K562 (cell line): Measurements from ENCODE around the gene ATF1. TPM values are rescaled to one million over a fixed set of nuclear protein-coding genes. Genes with fewer than 3 reads are reported as not detected.

ENCODE experiments used
- CHD1 ChIP-seq: fragments of 200-600 bp; sonication (generic); IDR thresholded peaks from one replicate; pipeline ENCODE4 v1.6.1; 2012; ENCODE audit warnings: mild to moderate bottlenecking, moderate library complexity, low read length, inconsistent platforms
- CTCFL ChIP-seq: IDR thresholded peaks from 2 replicates; pipeline ENCODE4 v1.6.1; 2011; ENCODE audit warnings: borderline replicate concordance, low read depth, mild to moderate bottlenecking, moderate library complexity, low read length; ENCODE audit not compliant: insufficient read depth, poor library complexity, severe bottlenecking
- CXXC5 ChIP-seq: fragments of 250-450 bp; sonication (Bioruptor Pico); IDR thresholded peaks from 2 replicates; pipeline ENCODE4 v1.8.0; 2022; ENCODE audit warnings: inconsistent platforms, mild to moderate bottlenecking, moderate library complexity
- ERF ChIP-seq: fragments of 450-650 bp; formaldehyde crosslinking; IDR thresholded peaks from 2 replicates; pipeline ENCODE4 v1.4.0; 2020; ENCODE audit warnings: mild to moderate bottlenecking, mixed read lengths
- FOSL1 ChIP-seq: fragments of 200-800 bp; sonication (Bioruptor generic); conservative IDR thresholded peaks from 2 replicates; pipeline ENCODE4 v1.6.1; 2016; ENCODE audit warnings: missing genetic modification characterization, missing compliant biosample characterization
- HINFP ChIP-seq: fragments of 450-650 bp; conservative IDR thresholded peaks from 2 replicates; pipeline ENCODE4 v1.6.1; 2016; ENCODE audit warnings: missing genetic modification characterization, low read depth, mild to moderate bottlenecking, control low read depth, missing compliant biosample characterization
- HMGN3 ChIP-seq: IDR thresholded peaks from 2 replicates; pipeline ENCODE4 v1.6.1; 2011; ENCODE audit warnings: borderline replicate concordance, low read depth, mild to moderate bottlenecking, mixed read lengths, low read length; ENCODE audit not compliant: insufficient read length; ENCODE audit errors: extremely low read depth
- HNRNPK ChIP-seq: fragments of 200-400 bp; formaldehyde crosslinking; IDR thresholded peaks from one replicate; pipeline ENCODE4 v1.6.1; 2018; ENCODE audit warnings: mild to moderate bottlenecking, low read depth, low read length; ENCODE audit not compliant: poor library complexity, severe bottlenecking
- PRPF4 ChIP-seq: fragments of 200-400 bp; formaldehyde crosslinking; IDR thresholded peaks from one replicate; pipeline ENCODE4 v1.6.1; 2017; ENCODE audit warnings: low read length, low read depth, mild to moderate bottlenecking; ENCODE audit not compliant: insufficient read depth, poor library complexity, severe bottlenecking
- PTRF ChIP-seq: fragments of 450-650 bp; IDR thresholded peaks from 2 replicates; pipeline ENCODE4 v1.6.1; 2016; ENCODE audit warnings: mild to moderate bottlenecking, missing genetic modification characterization, missing compliant biosample characterization
- SAFB2 ChIP-seq: fragments of 200-400 bp; formaldehyde crosslinking; IDR thresholded peaks from 2 replicates; pipeline ENCODE4 v1.6.1; 2018; ENCODE audit warnings: borderline replicate concordance, low read length, low read depth, moderate library complexity; ENCODE audit not compliant: severe bottlenecking
- SIN3A ChIP-seq, 2 experiments: fragments of 150-350 bp in 1 of 2; IDR thresholded peaks; 2 replicates each; pipeline ENCODE4 v1.6.1; 2011 to 2016; ENCODE audit warnings: borderline replicate concordance in 2 of 2, low read depth in 2 of 2, low read length in 2 of 2, mild to moderate bottlenecking in 2 of 2, moderate library complexity in 2 of 2; ENCODE audit not compliant: control insufficient read depth in 1 of 2
- TGIF2 ChIP-seq: sonication (generic); formaldehyde crosslinking; IDR thresholded peaks from 2 replicates; pipeline ENCODE4 v1.8.1; 2022; ENCODE audit warnings: mild to moderate bottlenecking, missing genetic modification reagents, moderate library complexity
- ZC3H8 ChIP-seq: fragments of 450-650 bp; IDR thresholded peaks from 2 replicates; pipeline ENCODE4 v1.6.1; 2017
- ZEB2 ChIP-seq: fragments of 450-650 bp; IDR thresholded peaks from 2 replicates; pipeline ENCODE4 v1.6.1; 2016
- ZFPM2 ChIP-seq: fragments of 250-450 bp; sonication (Bioruptor Pico); IDR thresholded peaks from 2 replicates; pipeline ENCODE4 v1.5.1; 2022; ENCODE audit warnings: mild to moderate bottlenecking
- ZNF384 ChIP-seq: IDR thresholded peaks from 2 replicates; pipeline ENCODE4 v1.6.1; 2012; ENCODE audit warnings: low read depth, low read length, improper control_type of control experiment
- ZNF589 ChIP-seq: fragments of 200-800 bp; sonication (Bioruptor generic); IDR thresholded peaks from 2 replicates; pipeline ENCODE4 v1.6.1; 2016; ENCODE audit warnings: low read depth, missing genetic modification characterization, missing compliant biosample characterization
- ZNF668 ChIP-seq: fragments of 250-450 bp; sonication (Bioruptor Pico); IDR thresholded peaks from 2 replicates; pipeline ENCODE4 v1.8.0; 2022; ENCODE audit warnings: mild to moderate bottlenecking, inconsistent platforms
- polyA plus RNA-seq, 8 experiments: library from polyadenylated mRNA; depleted of rRNA in 4 of 8; stranded (reverse) in 5 of 8; unstranded in 3 of 8; fragments of >200 nt; fragmentation: Nextera tagmentation in 2 of 8; fragmentation: Illumina TruSeq in 1 of 8; extraction: Ambion mirVana in 2 of 8; extraction: Trizol in 1 of 8; gene quantifications; 2 replicates each; pipeline versions ENCODE4 v1.2.1 to v1.2.3, GENCODE V29; 2011 to 2014; ENCODE audit warnings: inconsistent platforms in 1 of 8, missing spikeins in 1 of 8
- total RNA-seq, 7 experiments: library from RNA; depleted of rRNA in 6 of 7; stranded (reverse); fragments of >200 nt in 6 of 7; fragmentation: Illumina TruSeq in 2 of 7; extraction: Trizol in 2 of 7; gene quantifications; 2 replicates each; pipeline versions ENCODE4 v1.2.1 to v1.2.3, GENCODE V29; 2011 to 2021; ENCODE audit warnings: low replicate concordance in 1 of 7
- TF ChIP-seq, protein P1 (sequence below): fragments of 450-650 bp; IDR thresholded peaks from 2 replicates; pipeline ENCODE4 v1.6.1; 2016; ENCODE audit warnings: antibody characterized with exemption
- TF ChIP-seq, protein P2 (sequence below): fragments of 450-650 bp; formaldehyde crosslinking; IDR thresholded peaks from 2 replicates; pipeline ENCODE4 v1.4.0; 2020; ENCODE audit warnings: mild to moderate bottlenecking, moderate library complexity

The ATF1 gene
- total and polyA plus RNA-seq, 9 of the 15 experiments (the other 6 are each of a cell fraction or from before 2014, with no cell fraction given), result 19.8 to 83.5 (median 51.4) TPM

- TF ChIP-seq CXXC5 (peak; percentile 73), ZNF589 (CRISPR knock-in tag) (no peak), FOSL1 (tag) (no peak; the same call in none of the 2 replicates), ZNF384 (no peak), ZFPM2 (no peak), ZEB2 (no peak), PRPF4 (peak; percentile 86), HNRNPK (no peak), SAFB2 (no peak), HMGN3 (peak; percentile 81), ZC3H8 (no peak), SIN3A (IDR thresholded peaks at IDR 0.05; ENCODE audit: borderline replicate concordance in 2 of 2, control insufficient read depth in 1 of 2, low read depth in 2 of 2, low read length in 2 of 2) (peak in 1 of 2 experiments; percentile 39; a peak in 1 of 4 replicates), PTRF (no peak), CTCFL (peak; percentile 7), ERF (CRISPR knock-in tag) (0 out of 2 replicates have a peak, but pooled peaks have one; percentile 55), HINFP (no peak), ZNF668 (no peak), CHD1 (peak; percentile 25), TGIF2 (CRISPR knock-in tag) (no peak)
- TF ChIP-seq, protein P1, sequence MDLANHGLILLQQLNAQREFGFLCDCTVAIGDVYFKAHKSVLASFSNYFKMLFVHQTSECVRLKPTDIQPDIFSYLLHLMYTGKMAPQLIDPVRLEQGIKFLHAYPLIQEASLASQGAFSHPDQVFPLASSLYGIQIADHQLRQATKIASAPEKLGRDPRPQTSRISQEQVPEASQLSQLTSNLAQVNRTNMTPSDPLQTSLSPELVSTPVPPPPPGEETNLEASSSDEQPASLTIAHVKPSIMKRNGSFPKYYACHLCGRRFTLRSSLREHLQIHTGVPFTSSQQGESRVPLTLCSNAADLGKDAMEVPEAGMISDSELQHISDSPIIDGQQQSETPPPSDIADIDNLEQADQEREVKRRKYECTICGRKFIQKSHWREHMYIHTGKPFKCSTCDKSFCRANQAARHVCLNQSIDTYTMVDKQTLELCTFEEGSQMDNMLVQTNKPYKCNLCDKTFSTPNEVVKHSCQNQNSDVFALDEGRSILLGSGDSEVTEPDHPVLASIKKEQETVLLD, result no peak
- TF ChIP-seq, protein P2, sequence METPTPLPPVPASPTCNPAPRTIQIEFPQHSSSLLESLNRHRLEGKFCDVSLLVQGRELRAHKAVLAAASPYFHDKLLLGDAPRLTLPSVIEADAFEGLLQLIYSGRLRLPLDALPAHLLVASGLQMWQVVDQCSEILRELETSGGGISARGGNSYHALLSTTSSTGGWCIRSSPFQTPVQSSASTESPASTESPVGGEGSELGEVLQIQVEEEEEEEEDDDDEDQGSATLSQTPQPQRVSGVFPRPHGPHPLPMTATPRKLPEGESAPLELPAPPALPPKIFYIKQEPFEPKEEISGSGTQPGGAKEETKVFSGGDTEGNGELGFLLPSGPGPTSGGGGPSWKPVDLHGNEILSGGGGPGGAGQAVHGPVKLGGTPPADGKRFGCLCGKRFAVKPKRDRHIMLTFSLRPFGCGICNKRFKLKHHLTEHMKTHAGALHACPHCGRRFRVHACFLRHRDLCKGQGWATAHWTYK (CRISPR knock-in tag), result peak; percentile 80; the same call in 1 of the 2 replicates
Measured at GRCh38 chr12:50764286-50765094, 589 bp downstream of the ATF1 start (continued).
